NCI-H146 treated with DMSO at 0.1 percent for 48 hours (cell line): ENCODE measurements around the gene TBC1D22A.

Experiments
- DNase-seq: peaks from one replicate; lab custom pipeline; 2025; ENCODE audit not compliant: unreplicated experiment; lab: John Stamatoyannopoulos, UW

The TBC1D22A gene

DNA sequence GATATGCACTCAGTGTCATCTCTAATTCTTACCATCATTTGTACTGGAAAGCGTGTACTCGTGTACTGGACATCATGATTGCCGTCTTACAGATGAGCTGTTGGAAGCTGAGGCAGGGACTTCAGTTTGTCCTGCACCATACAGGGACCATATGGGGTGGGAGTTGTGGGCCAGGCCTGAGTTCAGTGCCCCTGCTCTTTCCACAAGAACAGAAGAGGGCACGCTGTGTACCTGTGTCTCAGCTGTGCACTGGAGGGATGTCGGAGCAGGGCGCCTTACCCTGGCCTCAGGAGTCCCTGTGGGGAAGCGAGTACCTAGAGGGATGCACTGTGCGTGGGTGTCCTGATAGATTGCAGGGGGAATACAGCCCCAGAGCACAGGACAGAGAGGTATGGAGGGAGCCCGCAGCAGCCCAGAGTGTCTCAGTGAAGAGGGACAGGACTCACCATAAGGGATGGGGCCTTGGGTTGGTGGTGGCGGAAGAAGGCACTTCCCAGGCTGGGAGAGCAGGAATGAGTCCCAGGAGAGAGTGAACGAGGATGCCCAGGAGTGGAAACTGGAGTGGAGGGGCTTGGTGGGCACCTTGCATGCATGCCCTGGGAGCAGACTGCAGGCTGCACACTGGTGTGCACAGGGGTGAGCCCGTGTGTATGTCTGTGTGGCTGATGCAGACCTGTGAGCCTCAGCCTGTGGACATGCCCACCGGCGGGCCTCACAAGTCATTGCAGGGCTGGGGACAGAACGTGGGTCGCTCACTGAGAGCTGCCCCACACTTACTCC lies 329.7 kb downstream of the TBC1D22A start:
- DNase-seq, result no peak

DNA sequence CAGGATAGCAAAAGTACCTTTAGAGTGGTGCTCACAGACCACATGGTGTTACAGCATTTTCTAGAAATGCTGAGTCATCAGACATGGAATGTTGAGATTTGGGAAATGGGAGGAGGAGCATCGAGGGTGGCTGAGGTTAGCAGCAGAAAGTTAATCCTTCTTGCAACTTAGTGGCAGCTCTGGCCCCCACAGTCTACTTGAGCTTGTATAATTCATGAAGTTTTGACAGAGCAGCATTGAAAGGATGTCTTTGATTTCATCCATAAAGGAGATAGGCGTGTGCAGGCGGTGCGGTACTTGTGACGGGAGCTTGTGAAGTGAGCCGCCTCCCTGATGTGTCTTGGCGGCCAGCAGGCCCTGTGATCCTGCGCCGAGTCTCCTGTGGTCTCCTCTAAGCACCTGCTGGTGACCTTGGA lies 330.5 kb downstream of the TBC1D22A start:
- no peak for DNase-seq

DNA sequence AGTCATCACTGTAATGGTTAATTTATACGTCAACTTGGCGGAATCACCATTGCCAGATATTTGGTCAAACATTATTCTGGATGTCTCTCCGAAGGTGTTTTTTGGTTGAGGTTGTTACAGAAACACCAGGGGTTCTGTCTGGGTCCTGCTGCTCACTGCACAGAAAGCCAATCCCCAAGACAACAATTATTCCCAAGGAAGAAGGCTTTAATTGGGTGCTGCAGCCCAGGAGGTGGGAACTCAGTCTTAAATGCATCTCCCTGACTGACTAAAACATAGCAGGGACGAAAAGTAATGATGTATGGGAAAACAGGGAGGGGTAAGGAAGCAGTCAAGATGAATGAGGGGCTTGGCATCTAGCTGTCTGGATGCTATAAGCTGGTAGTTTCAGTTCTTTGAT lies 331.3 kb downstream of the TBC1D22A start:
- no peak for DNase-seq

DNA sequence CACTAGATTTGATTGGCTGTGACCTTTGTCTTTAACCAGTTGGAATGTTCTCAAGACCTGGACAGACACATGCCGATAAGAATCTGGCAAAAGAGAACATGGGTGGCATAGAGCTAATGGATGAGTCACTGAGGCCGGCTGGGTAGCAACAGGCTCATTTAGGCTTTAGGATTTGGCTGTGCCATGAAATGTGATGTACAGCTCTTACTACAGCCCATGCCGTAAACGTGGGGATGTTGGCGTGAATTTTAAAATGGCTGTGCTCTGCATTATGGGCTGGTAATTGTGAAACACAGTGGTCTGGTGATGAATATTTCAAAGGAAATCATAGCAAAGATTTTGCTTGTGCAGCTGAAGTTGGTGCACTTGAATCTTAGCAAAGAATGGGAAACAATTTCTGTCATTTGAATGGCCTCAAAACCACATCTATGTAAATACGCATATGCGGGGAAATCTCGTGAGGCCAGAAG lies 332.4 kb downstream of the TBC1D22A start:
- DNase-seq, result no peak

DNA sequence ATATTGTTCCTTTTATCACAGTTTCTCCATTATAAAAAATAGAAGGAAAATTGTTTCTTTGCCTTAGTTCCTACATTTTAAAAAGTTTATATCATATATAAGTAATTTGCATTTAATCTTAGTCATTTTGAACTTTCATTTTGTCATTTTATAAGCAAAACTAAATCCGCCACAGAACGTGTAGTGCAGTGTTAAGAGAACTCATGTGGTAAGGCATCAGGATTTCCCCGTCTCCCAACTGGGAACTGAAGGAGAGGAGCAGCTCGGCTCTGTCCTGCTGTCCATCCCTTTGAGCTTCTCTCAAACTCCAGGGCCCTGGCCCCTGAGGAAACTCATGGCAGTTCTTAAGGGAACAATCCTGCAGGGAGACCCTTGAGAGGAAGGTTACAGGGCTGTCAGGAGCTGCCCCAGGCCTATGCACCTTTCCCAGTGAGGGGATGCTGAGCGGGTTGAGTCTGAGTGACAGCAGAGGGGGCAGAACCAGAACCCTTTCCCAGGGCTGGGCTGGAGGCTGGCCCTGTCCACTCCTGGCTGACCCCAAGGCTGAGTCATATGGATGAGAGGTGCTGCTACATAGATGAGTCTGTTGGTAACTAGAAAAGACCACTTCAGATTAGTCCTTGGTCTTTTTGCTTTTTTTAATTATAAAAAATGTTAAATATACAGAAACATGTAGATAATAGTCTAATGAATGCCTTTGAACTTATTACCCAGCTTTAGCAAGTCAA lies 333.1 kb downstream of the TBC1D22A start:
- no peak for DNase-seq

DNA sequence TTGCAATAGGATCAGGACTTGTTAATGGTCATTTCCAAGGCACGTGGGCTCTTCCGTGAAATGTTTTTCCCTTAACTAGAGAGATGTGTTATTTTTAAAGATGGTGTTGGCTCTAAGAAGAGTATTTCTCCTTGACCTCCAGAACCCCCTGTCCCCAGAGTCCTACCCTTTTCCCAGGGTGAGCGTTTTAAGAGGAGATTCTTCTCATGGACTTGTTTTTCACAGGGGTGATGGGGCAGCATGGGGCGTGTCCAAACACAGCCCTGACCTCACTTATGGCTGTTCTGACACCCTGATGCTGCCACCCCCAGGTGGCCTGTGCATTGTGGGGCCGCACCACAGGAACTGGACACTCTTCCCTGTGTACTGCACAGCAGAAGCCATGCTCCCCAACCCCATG lies 335.7 kb downstream of the TBC1D22A start:
- DNase-seq, result no peak

DNA sequence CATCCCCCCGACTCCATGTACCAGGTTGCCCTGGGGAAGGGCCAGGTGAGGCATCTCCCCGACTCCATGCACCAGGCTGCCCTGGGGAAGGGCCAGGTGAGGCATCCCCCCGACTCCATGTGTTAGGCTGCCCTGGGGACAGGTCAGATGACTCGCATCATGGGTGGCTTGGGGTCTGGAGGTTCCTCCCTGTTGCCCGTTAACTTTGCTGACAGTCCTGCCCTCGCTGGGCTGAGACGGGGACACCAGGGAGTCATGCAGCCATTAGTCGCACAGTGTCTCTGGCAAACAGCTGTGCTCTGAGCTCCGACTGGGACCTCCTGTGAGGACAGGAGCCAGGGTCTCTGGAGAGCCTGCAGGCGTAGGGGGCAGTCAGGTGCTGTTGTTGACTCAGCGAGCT lies 336.1 kb downstream of the TBC1D22A start:
- no peak for DNase-seq

DNA sequence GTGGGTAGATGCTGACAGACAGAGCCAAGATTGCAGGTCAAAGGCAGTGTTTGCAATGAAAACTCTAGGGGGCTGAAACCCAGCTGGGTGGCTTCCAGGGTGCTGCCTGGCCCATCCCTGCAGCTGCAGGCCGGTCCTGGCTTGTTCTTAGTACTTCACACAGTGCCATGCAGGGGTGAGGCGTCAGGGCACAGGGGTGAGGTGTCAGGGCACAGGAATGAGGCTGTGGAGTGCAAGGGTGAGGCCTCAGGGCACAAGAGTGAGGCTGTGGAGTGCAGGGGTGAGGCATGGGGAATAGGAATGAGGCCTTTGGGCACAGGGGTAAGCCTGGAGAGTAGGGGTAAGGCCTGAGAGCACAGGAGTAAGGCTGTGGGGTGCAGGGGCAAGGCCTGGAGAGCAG lies 337.6 kb downstream of the TBC1D22A start:
- DNase-seq, result no peak

DNA sequence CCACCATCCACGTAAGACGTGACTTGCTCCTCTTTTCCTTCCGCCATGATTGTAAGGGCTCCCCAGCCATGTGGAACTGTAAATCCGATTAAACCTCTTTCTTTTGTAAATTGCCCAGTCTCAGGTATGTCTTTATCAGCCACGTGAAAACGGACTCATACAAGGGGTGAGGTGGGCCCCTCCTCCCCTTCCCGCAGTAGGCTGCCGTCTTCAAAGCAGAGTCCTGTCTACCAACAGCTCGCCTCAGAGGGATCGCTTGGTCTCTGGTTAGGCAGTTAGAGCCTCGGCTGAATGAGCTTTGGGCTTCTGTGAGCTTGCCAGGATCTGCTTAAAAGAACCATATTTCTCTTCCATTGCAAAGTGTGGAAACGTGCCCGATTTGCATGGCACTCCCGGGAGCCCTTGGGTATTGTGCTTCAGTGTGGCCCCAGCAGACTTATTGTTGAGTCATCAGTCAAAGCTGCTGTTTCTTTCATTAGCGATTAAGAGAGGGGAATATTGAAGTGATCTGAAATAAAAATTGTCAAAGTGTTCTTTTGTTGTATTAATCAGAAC lies 338.3 kb downstream of the TBC1D22A start:
- no peak for DNase-seq

DNA sequence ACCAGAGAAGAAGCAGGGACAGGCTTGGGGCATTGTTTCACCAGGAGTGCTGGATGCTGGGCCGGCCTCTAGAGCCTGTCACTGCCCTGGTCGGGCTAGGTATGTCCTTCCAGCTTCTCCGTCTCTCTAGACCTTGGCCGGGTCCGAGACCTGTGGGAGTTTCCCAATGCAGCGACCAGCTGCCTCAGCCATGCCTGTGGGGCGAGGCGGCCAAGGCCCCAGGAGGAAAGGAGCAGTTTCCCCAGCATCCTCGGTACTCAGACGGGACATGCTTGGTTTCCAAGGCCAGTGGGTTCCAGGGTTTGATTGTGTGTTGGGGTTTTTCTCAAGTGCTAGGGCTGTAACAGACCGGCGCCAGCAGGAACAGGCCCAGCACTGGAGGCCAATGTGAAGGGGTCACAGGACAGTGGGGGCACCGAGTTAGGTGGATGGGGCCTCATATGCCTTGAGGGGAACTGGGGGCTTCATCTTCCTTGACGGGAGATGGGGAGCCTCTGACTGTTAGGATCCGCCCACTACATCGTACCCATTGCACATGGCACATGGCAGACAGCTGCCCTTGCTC lies 339.0 kb downstream of the TBC1D22A start:
- no peak for DNase-seq

DNA sequence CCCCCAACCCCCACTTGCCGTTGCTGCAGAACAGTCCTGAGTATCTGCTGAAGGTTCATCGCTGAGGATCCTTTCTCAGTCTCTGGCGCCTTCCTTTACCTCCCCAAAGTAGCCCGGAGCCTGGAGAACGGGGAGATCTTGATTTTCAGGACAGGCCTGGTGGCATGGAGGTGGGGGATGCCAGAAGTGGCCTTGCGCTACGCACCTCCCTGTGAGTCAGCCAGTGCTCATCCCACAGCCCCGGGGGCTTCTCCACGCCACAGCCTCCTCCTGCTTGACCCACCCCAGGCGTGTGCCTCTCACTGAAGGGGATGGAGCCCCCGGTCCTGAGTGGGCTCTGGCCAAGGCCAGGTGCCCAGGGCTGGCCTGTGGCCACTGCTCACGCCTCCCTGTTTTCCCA lies 339.6 kb downstream of the TBC1D22A start:
- no peak for DNase-seq

DNA sequence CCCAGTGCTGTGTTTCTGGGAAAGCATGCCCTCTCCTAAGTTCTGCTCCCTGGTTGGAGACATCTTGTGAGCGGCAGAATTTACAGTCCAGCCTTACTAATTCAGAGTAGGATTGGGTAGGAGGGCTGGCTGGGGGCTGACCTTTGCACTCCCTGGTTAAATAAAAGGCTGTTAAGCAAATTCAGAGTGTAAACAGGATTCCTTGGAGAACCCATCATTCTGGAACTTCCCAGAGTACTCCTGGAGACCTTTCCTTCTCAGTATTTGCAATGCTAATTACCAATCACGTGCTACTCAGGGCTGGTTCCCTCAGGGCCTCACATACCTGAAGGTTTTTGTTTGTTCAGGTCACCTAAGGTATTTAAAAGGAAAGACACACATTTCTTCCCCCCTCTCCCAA lies 340.2 kb downstream of the TBC1D22A start:
- DNase-seq, result no peak

DNA sequence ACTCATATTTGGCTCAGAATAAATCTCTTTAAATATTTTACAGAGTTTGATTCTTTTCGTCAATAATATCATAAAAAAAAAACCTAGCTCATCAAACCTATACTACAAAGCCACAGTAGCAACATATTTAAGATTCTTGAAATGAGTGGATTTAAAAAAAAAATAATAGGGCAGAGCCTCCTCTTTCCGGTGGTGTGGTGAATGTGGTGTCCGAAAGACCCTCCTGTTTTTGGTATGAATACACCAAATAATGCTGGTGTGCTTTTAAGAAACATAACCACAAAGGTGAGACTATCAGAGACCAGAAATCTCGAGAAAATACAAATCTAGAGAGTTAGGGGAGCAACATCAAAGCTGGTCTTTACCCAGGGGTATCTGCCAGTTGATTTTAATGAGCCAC lies 342.6 kb downstream of the TBC1D22A start:
- no peak for DNase-seq

DNA sequence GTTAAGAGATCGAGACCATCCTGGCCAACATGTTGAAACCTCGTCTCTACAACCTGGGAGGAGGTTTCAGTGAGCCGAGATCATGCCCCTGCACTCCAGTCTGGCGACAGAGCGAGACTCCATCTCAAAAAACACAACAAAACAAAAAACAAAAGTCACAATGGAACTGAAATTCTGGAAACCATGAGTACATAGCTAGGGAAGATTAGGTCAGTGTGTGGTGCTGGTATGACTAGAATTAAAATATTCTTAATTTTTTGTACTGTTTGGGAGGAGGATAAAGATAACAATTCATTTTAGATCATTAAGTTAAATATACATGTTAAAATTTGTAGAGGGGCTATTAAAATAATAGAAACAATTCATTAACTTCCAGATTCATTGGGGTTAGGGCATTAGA lies 344.4 kb downstream of the TBC1D22A start:
- DNase-seq, result no peak

DNA sequence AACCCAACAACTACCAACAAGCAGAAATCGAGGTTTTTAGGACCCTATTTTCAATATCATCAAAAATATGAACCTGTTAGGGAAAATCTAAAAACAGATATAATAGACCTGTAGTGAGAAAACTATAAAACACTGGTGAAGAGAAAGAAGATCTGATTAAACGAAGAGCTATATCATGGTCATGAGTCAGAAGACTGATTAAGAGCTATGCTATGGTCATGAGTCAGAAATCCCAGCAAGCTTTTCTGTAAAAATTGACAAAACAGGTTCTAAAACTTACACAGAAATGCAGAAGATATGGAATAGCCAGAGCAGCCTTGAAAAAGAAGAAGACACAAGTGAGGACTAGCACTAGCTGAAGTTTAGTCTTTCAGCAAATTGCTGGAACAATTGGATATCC lies 345.0 kb downstream of the TBC1D22A start:
- DNase-seq, result no peak

DNA sequence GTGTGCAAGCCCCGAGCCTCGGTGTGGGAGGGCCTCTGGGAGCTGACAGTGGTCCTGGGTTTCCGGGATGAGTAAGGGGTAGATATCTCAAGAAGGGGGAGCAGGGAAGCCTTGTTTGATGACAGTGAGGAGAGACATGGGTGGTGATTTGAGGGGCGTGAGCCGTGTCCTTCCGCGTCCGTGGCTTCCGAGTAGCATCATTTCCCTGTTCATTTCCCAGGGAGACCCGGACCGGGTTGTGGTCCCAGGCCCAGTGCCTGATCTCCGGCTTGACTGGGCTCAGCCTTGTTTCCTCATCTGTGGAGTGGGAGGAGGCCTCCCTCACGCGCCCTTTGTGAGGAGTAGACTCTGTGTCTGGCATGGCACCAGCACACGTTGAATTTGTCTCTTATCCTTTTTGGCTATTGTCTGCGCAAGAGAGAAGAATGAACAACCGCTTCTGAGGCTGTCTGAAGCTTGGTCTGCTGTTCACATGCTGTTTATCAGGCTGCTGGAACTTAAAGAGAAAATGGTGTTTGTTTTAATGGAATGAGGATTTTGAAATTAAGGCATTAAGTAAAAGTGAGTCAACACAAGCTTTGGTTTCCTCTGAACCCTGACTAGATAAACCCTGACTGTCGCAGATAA lies 348.5 kb downstream of the TBC1D22A start:
- DNase-seq, result no peak

DNA sequence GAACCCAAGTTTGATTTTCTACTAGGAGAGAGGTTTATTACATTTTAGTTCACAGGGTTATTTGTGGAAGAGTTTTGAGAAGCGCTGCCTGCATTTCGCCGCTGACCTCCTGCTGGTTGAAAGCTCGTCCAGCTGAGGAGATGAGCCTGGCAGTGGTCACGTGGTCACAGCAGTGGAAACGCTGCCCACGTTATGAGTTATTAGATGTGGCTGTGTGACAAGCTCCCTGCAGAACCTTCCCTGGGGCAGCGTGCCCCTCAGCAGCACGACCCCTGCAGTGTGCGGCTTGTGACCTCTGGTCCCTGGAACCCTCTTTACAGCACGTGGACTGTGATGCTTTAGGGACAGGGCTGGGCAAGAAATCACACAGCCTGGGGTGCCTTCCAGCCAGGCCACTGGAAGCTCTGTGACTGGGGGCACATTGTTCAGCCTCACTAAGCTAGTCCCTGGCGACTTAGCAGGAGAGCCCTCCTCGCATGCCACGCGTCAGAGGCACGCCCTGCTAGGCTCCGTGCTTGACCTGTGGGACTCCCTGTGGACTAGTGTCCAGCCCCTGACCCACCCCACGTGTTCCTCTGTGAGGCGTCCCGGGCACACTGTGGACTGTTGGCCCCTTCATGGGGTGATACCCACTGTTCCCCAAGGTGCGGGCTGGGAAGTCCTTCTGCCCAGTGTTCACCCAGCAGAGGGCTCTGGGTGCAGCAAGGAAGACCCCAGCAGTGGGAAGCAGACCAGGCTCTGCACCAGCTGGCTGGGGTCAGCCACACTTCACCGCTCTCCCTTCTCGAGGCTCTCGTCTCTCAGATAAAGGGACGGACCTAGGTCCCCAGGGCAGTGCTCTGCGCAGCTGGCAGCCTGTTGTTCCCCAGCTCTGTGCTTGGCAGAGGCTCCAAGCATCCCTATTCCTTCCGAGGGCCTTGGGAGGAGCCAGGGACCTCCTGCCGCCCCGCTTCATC lies 349.5 kb downstream of the TBC1D22A start:
- DNase-seq, result no peak

DNA sequence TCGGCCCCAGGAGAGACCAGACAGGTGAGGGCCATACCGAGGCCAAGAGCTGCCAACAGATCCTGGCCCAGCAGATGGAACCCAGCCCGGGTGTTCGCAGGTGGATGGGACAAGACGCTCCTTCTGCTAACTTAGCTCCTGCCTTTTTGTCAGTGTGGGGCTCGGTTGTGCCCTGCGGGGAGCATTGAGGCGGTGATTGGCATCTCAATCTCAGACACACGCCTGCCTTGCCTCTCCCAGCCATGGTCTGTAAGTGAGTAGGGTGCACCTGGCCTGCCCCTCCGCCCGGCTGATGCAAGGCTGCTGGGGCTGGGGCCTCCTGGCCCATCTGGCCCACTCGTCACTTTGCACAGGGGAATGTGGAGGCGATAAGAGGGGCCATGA lies 350.1 kb downstream of the TBC1D22A start:
- DNase-seq, result no peak

DNA sequence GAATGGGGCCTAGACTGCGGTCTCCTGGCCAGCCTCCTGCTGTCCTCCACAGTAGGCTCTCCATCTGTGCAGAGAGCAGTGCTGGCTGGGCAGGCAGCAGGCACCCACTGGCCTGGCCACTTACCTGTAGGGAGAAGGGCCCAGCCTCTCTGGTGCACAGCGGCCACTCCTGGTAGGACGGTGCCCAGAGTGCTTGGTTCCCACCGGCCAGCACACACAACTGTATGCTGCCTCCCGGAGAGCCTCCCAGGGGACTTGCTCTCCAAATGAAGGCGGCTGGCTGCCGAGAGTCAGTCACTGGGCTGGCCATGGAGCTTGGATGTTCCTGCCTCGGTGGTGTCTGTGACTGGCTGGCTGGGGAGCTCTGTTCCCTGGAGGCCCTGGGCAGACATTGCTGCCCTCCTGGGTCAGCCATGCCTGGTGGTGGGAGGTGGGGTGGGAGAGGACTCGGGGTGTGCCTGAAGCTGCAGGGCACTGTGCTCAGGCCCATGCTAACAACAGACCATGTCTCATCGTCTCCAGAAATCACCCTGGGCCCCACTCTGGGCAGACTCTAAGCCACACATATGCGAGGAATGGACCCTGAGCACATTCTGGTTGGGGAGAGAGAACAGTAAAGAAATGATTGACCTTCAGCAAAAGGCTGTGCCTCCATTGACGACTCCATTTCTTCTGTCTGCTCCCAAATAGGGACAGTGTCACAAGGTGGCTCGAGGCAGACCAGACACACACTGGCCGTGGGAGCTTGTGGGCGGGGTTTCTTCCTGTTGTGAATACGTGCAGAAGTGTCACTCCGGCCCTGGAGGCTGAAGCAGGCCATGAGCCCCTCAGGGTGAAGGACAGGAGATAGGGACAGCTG lies 350.8 kb downstream of the TBC1D22A start:
- no peak for DNase-seq
